A549 (cell line): ENCODE measurements around the gene ZSCAN5A. TPM values are rescaled to one million over a fixed set of nuclear protein-coding genes. Genes with fewer than 3 reads are reported as not detected.
A peak's percentile ranks its signal among the peaks of the same experiment; 100 is the strongest.

Experiments used
- ATAC-seq, 2 experiments: fragments of 200-7000 bp in 1 of 2; fragments of >200 bp in 1 of 2; cut with Nextera tagmentation in 1 of 2; cut with Tn5 transposase in 1 of 2; 3 replicates each; pipeline versions ENCODE4 v1.8.0 to v1.9.1; 2018 to 2020; ENCODE audit warnings: mild to moderate bottlenecking in 1 of 2, moderate library complexity in 1 of 2
- CTCF ChIA-PET: fragments of 300-600 bp; sonication (Branson Sonifier 250); formaldehyde crosslinking; extraction: SDS; loops from one replicate; lab custom pipeline; 2021; ENCODE audit warnings: antibody characterized with exemption, inconsistent platforms; lab: Yijun Ruan, JAX
- POLR2A ChIA-PET: fragments of 350-600 bp; formaldehyde crosslinking; extraction: SDS; loops from one replicate; lab custom pipeline; 2021; ENCODE audit warnings: antibody characterized with exemption, inconsistent platforms; lab: Yijun Ruan, JAX
- DNase-seq, 2 experiments: peaks; one replicate each; pipeline versions ENCODE4 v3.0.0 to v3.0.0-alpha.2; 2011 to 2016; ENCODE audit warnings: low read depth in 1 of 2, low spot score in 1 of 2
- FAIRE-seq: peaks from 2 replicates; lab custom pipeline; 2011; peaks lifted over from hg19 to GRCh38; lab: Jason Lieb, UNC
- H3K27ac ChIP-seq, 2 experiments: fragments of >200 bp; sonication (Bioruptor Twin); formaldehyde crosslinking; 3 replicates each; pipeline ENCODE4 v1.5.1; 2016 to 2017
- H3K4me1 ChIP-seq: fragments of >200 bp; sonication (Bioruptor Twin); formaldehyde crosslinking; 3 replicates; pipeline ENCODE4 v1.6.1; 2016
- H3K4me2 ChIP-seq: fragments of >200 bp; sonication (Bioruptor Twin); formaldehyde crosslinking; 3 replicates; pipeline ENCODE4 v1.6.1; 2016
- H3K4me3 ChIP-seq: fragments of >200 bp; sonication (Bioruptor Twin); formaldehyde crosslinking; 3 replicates; pipeline ENCODE4 v1.5.1; 2016
- H3K9me3 ChIP-seq: fragments of >200 bp; sonication (Bioruptor Twin); formaldehyde crosslinking; 3 replicates; pipeline ENCODE4 v1.6.1; 2016
- BCL3 ChIP-seq: fragments of >200 bp; sonication (Bioruptor Twin); formaldehyde crosslinking; IDR thresholded peaks from 3 replicates; pipeline ENCODE4 v1.6.1; 2016
- BHLHE40 ChIP-seq: IDR thresholded peaks from 2 replicates; pipeline ENCODE4 v1.6.1; 2012; ENCODE audit warnings: low read depth, low read length, inconsistent platforms
- CBX8 ChIP-seq: fragments of 200-600 bp; sonication (generic); IDR thresholded peaks from 2 replicates; pipeline ENCODE4 v1.6.1; 2016
- CHD4 ChIP-seq: fragments of 200-600 bp; sonication (generic); IDR thresholded peaks from 2 replicates; pipeline ENCODE4 v1.6.1; 2016; ENCODE audit warnings: antibody characterized with exemption, mild to moderate bottlenecking, borderline replicate concordance
- CTCF ChIP-seq: fragments of >200 bp; sonication (Bioruptor Twin); formaldehyde crosslinking; IDR thresholded peaks from 3 replicates; pipeline ENCODE4 v1.5.1; 2016
- ESRRA ChIP-seq: fragments of 150-350 bp; IDR thresholded peaks from 2 replicates; pipeline ENCODE4 v1.6.1; 2014; ENCODE audit warnings: mild to moderate bottlenecking, low read length, borderline replicate concordance
- FOSL2 ChIP-seq, 2 experiments: fragments of 450-650 bp in 1 of 2; fragments of >200 bp in 1 of 2; sonication (Bioruptor Twin) in 1 of 2; formaldehyde crosslinking; IDR thresholded peaks; 2 replicates each; pipeline versions ENCODE4 v1.5.0 to v1.6.1; 2016 to 2020; ENCODE audit warnings: mild to moderate bottlenecking in 1 of 2, moderate library complexity in 1 of 2
- FOXS1 ChIP-seq: fragments of 250-450 bp; sonication (Bioruptor Pico); IDR thresholded peaks from 2 replicates; pipeline ENCODE4 v1.5.0; 2020; ENCODE audit warnings: mild to moderate bottlenecking, moderate library complexity
- HMGXB4 ChIP-seq: fragments of 250-450 bp; sonication (Bioruptor Pico); IDR thresholded peaks from 2 replicates; pipeline ENCODE4 v1.5.0; 2021; ENCODE audit warnings: mild to moderate bottlenecking, moderate library complexity, borderline replicate concordance
- HOXB13 ChIP-seq: fragments of 250-450 bp; sonication (Bioruptor Pico); IDR thresholded peaks from 2 replicates; pipeline ENCODE4 v1.5.0; 2020; ENCODE audit warnings: low read depth, mild to moderate bottlenecking, moderate library complexity
- JUN ChIP-seq, 2 experiments: fragments of >200 bp; sonication (Bioruptor Twin); formaldehyde crosslinking; IDR thresholded peaks; 2 replicates in 1 of 2; 3 replicates in 1 of 2; pipeline ENCODE4 v1.6.1; 2016 to 2017
- JUNB ChIP-seq: fragments of >200 bp; sonication (Bioruptor Twin); formaldehyde crosslinking; IDR thresholded peaks from 2 replicates; pipeline ENCODE4 v1.6.1; 2016
- MAFK ChIP-seq: fragments of 450-650 bp; IDR thresholded peaks from 2 replicates; pipeline ENCODE4 v1.6.1; 2014; ENCODE audit not compliant: partially characterized antibody
- MAX ChIP-seq: IDR thresholded peaks from 2 replicates; pipeline ENCODE4 v1.6.1; 2012
- NPAS2 ChIP-seq: fragments of 250-450 bp; sonication (Bioruptor Pico); IDR thresholded peaks from 2 replicates; pipeline ENCODE4 v1.8.0; 2022; ENCODE audit warnings: mild to moderate bottlenecking, moderate library complexity, borderline replicate concordance
- PHF8 ChIP-seq: fragments of 200-600 bp; sonication (generic); IDR thresholded peaks from 2 replicates; pipeline ENCODE4 v1.6.1; 2016; ENCODE audit warnings: low read depth, mild to moderate bottlenecking, antibody characterized with exemption, moderate library complexity, borderline replicate concordance
- POLR2A ChIP-seq: IDR thresholded peaks from 2 replicates; pipeline ENCODE4 v1.6.1; 2012; ENCODE audit warnings: mild to moderate bottlenecking, low read length
- RCOR1 ChIP-seq: fragments of 150-350 bp; IDR thresholded peaks from 2 replicates; pipeline ENCODE4 v1.6.1; 2014; ENCODE audit warnings: antibody characterized with exemption, low read length, low read depth
- RFX5 ChIP-seq: fragments of 450-650 bp; IDR thresholded peaks from 2 replicates; pipeline ENCODE4 v1.7.1; 2014; ENCODE audit warnings: antibody characterized with exemption, mild to moderate bottlenecking, moderate library complexity
- SMC3 ChIP-seq: fragments of >200 bp; sonication (Bioruptor Twin); formaldehyde crosslinking; IDR thresholded peaks from 3 replicates; pipeline ENCODE4 v1.6.1; 2018; ENCODE audit warnings: inconsistent platforms
- SREBF2 ChIP-seq: fragments of 450-650 bp; IDR thresholded peaks from 2 replicates; pipeline ENCODE4 v1.6.1; 2014; ENCODE audit warnings: mild to moderate bottlenecking, moderate library complexity
- USF2 ChIP-seq: fragments of 450-650 bp; IDR thresholded peaks from 2 replicates; pipeline ENCODE4 v1.6.1; 2014; ENCODE audit warnings: antibody characterized with exemption
- ZFP36 ChIP-seq: fragments of 450-650 bp; IDR thresholded peaks from 2 replicates; pipeline ENCODE4 v1.6.1; 2014; ENCODE audit warnings: borderline replicate concordance; ENCODE audit not compliant: partially characterized antibody
- WGBS: methylation state at CpG from one replicate; pipeline ENCODE4 v1.1.6; 2017; ENCODE audit errors: missing lambda C conversion rate; 5-methylcytosine and 5-hydroxymethylcytosine counted together
- polyA plus RNA-seq, 4 experiments: library from polyadenylated mRNA; depleted of rRNA in 3 of 4; stranded (reverse); fragments of >200 nt; fragmentation: RNase III in 1 of 4; extraction: RNeasy Plus Mini Kit Qiagen cat#74134 plus additional on column Dnase treatment in 1 of 4; gene quantifications; 2 replicates in 3 of 4; 3 replicates in 1 of 4; pipeline ENCODE4 v1.2.3, GENCODE V29; 2011 to 2017

ZSCAN5A gene
- polyA plus RNA-seq, 2 of the 4 experiments (the other 2 are of a cell fraction), result 10.8 to 13.3 TPM

GRCh38 chr19:56316728-56317127 lies 2.1 kb upstream of the ZSCAN5A start:
- no peak overlapping the region for H3K27ac ChIP-seq
- peaks cover 9% of the 10 kb centered on the region; the same call in 1 of the 3 replicates for H3K4me1 ChIP-seq
- CTCF ChIA-PET, result no interaction called here
- POLR2A ChIA-PET, result no interaction called here
- no peak overlapping the region for H3K4me3 ChIP-seq
- DNase-seq, result no peak
- H3K9me3 ChIP-seq, result no peaks in the 10 kb centered on the region
- no peak overlapping the region for H3K4me2 ChIP-seq
- FAIRE-seq, result no peak
- 85% methylated on average over 5 of the region's 5 CpGs for WGBS
- TF ChIP-seq FOSL2 (IDR thresholded peaks at IDR 0.05), result no peak
- no peak for TF ChIP-seq FOSL2 (CRISPR knock-in tag; IDR thresholded peaks at IDR 0.05)
- TF ChIP-seq JUN (IDR thresholded peaks at IDR 0.05), result no peak
- no peak for TF ChIP-seq BHLHE40
- no peak for TF ChIP-seq SMC3
- no peak for TF ChIP-seq CHD4
- TF ChIP-seq CTCF, result no peak
- TF ChIP-seq ESRRA, result no peak
- no peak for TF ChIP-seq CBX8
- ATAC-seq, result no peak

- H3K4me1 ChIP-seq, result peaks cover 9% of the 10 kb centered on the region; the same call in 1 of the 3 replicates
- TF ChIP-seq USF2, result peak; percentile 89
- TF ChIP-seq JUN (IDR thresholded peaks at IDR 0.05), result peak in 1 of 2 experiments; percentile 27; a peak in 1 of 5 replicates
- TF ChIP-seq FOXS1 (CRISPR knock-in tag), result no peak
- TF ChIP-seq POLR2A, result peak; percentile 86
- no peak for TF ChIP-seq NPAS2
- peak; percentile 54; the same call in 1 of the 2 replicates for TF ChIP-seq MAX
- no peak for TF ChIP-seq SREBF2
- no peak for TF ChIP-seq MAFK
- no peak for TF ChIP-seq RCOR1
- TF ChIP-seq RFX5, result 0 out of 2 replicates have a peak, but pooled peaks have one; percentile 24
- TF ChIP-seq HMGXB4 (CRISPR knock-in tag), result no peak
- TF ChIP-seq BCL3, result 0 out of 3 replicates have a peak, but pooled peaks have one; percentile 23
- TF ChIP-seq FOSL2 (IDR thresholded peaks at IDR 0.05), result no peak
- no peak for TF ChIP-seq FOSL2 (CRISPR knock-in tag; IDR thresholded peaks at IDR 0.05)
- TF ChIP-seq JUNB, result no peak
- TF ChIP-seq PHF8, result peak; percentile 77; the same call in 1 of the 2 replicates
- 0 out of 2 replicates have a peak, but pooled peaks have one; percentile 20 for TF ChIP-seq HOXB13 (CRISPR knock-in tag)
- no peak for TF ChIP-seq ZFP36
- TF ChIP-seq, all 56 proteins: peak for 8
- ATAC-seq (peak; percentile 94 to 97), DNase-seq (peak; percentile 99), FAIRE-seq (peak; percentile 81)
- H3K4me2 ChIP-seq, result peak overlapping the region; percentile 93
- peak overlapping the region; percentile 92 to 98 for H3K27ac ChIP-seq
- CTCF ChIA-PET, result interaction anchor here (1.7 kb wide), 1 partner anchor 62 kb away, joined by 5 read pairs; no protein-coding TSS in a partner anchor
- POLR2A ChIA-PET, result interaction anchor here (0.6 to 2.4 kb wide), 10 partner anchors 12 to 644 kb away, joined by 3 to 11 read pairs (median 4); partner anchors contain the start of genes ZNF444 and ZNF787
- H3K4me3 ChIP-seq, result peak overlapping the region; percentile 65
- under 1% methylated on average over 36 of the region's 37 CpGs for WGBS
- no peaks in the 10 kb centered on the region for H3K9me3 ChIP-seq
Measured at GRCh38 chr19:56315077-56315828, 614 bp upstream of the ZSCAN5A start.
